Lung (tissue), 12 donors: ENCODE results near the gene SCN3B. TPM values are rescaled to one million over a fixed set of nuclear protein-coding genes. Genes with fewer than 3 reads are reported as not detected.

Experiments
- ATAC-seq: fragments of 200-7000 bp; cut with Tn5 transposase; one replicate; pipeline ENCODE4 v1.9.1; 2020; ENCODE audit warnings: moderate number of reproducible peaks; ENCODE audit not compliant: insufficient read depth, low FRiP score
- DNase-seq, 3 donors: peaks; one replicate each; pipeline ENCODE4 v3.0.0-alpha.2; 2013 to 2017
- H3K27ac ChIP-seq, 2 donors: one replicate each; pipeline ENCODE4 v1.5.1; 2013; ENCODE audit warnings: mild to moderate bottlenecking in 2 of 2, moderate library complexity in 2 of 2, control low read depth in 1 of 2, inconsistent platforms in 1 of 2, low read depth in 1 of 2, low read length in 1 of 2
- H3K27me3 ChIP-seq, 3 donors: one replicate each; pipeline ENCODE4 v1.5.1; 2013; ENCODE audit warnings: low read length in 2 of 3; ENCODE audit not compliant: control insufficient read depth in 3 of 3, insufficient read depth in 3 of 3
- H3K36me3 ChIP-seq, 4 donors: one replicate each; pipeline ENCODE4 v1.5.1; 2013; ENCODE audit warnings: low read length in 4 of 4, mild to moderate bottlenecking in 1 of 4, moderate library complexity in 1 of 4; ENCODE audit not compliant: control insufficient read depth in 4 of 4, insufficient read depth in 4 of 4
- H3K4me1 ChIP-seq, 5 donors: one replicate each; pipeline ENCODE4 v1.5.1; 2013; ENCODE audit warnings: low read length in 5 of 5, mild to moderate bottlenecking in 2 of 5, moderate library complexity in 1 of 5; ENCODE audit not compliant: control insufficient read depth in 5 of 5, insufficient read depth in 5 of 5
- H3K4me3 ChIP-seq: one replicate; pipeline ENCODE4 v1.5.1; 2013; ENCODE audit warnings: mild to moderate bottlenecking, control low read depth, moderate library complexity
- H3K9ac ChIP-seq, 2 donors: one replicate each; pipeline ENCODE4 v1.5.1; 2013; ENCODE audit warnings: low read length in 2 of 2, control low read depth in 1 of 2; ENCODE audit not compliant: insufficient read depth in 1 of 2
- H3K9me3 ChIP-seq, 4 donors: one replicate each; pipeline ENCODE4 v1.5.1; 2013; ENCODE audit warnings: low read length in 3 of 4, mild to moderate bottlenecking in 1 of 4, moderate library complexity in 1 of 4; ENCODE audit not compliant: control insufficient read depth in 4 of 4, insufficient read depth in 3 of 4
- WGBS, 2 donors: extraction: QIAGEN DNeasy Blood & Tissue Kit; methylation state at CpG; one replicate each; pipeline ENCODE4 v1.1.7; 2013; 5-methylcytosine and 5-hydroxymethylcytosine counted together
- polyA plus RNA-seq, 2 donors: library from polyadenylated mRNA; stranded (reverse); fragments of 200-250 nt; gene quantifications; one replicate each; pipeline ENCODE4 v1.2.1, GENCODE V29; 2013
- total RNA-seq, 2 donors: library from RNA; depleted of rRNA in 1 of 2; stranded (reverse); fragments of >200 nt in 1 of 2; gene quantifications; one replicate each; pipeline ENCODE4 v1.2.1, GENCODE V29; 2014 to 2021
- TF ChIP-seq, protein P1 (sequence below): IDR thresholded peaks from 2 replicates; pipeline ENCODE4 v1.5.1; 2012; ENCODE audit warnings: mild to moderate bottlenecking; ENCODE audit errors: control extremely low read depth, extremely low read depth
- donor health status: control.
- donor health status: control.
- donor health status: Bipolar disorder and iron deficiency.
- donor health status: healthy.
- donor health status: DM: yes; HTN: yes; CAD: no.

SCN3B gene
- total and polyA plus RNA-seq, 4 donors = 0.72 to 2.7 (median 1.2) TPM

DNA sequence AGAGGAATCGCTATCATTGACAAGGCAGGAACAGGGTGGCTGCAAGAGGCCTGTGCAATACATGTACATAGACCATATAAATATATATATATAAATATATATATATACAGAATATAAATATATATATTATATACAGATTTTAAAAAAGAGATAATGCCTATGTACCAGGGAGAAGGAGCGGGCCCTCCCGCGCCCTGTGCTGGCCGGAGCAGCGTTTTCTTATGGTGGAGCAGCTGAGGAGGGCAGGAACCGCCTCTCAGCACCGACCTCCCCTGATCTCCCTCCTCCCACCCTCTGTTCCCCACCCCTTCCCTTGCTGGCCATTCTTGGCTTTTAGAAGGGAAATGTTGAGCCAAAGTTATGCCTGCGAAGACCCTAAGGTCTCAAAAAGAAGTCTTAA, 31.8 kb downstream of the SCN3B start:
- TF ChIP-seq, protein P1, sequence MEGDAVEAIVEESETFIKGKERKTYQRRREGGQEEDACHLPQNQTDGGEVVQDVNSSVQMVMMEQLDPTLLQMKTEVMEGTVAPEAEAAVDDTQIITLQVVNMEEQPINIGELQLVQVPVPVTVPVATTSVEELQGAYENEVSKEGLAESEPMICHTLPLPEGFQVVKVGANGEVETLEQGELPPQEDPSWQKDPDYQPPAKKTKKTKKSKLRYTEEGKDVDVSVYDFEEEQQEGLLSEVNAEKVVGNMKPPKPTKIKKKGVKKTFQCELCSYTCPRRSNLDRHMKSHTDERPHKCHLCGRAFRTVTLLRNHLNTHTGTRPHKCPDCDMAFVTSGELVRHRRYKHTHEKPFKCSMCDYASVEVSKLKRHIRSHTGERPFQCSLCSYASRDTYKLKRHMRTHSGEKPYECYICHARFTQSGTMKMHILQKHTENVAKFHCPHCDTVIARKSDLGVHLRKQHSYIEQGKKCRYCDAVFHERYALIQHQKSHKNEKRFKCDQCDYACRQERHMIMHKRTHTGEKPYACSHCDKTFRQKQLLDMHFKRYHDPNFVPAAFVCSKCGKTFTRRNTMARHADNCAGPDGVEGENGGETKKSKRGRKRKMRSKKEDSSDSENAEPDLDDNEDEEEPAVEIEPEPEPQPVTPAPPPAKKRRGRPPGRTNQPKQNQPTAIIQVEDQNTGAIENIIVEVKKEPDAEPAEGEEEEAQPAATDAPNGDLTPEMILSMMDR = no peak
- H3K4me1 ChIP-seq = no peaks in the 10 kb centered on the region
- H3K36me3 ChIP-seq = peaks cover 0 to 7% (median under 1%) of the 10 kb centered on the region in 4 donors
- 96% methylated on average over 9 of the region's 9 CpGs for WGBS, 2 donors
- no peaks in the 10 kb centered on the region for H3K27me3 ChIP-seq
- DNase-seq (no peak), ATAC-seq (no peak)
- no peak overlapping the region for H3K9ac ChIP-seq
- H3K27ac ChIP-seq = no peak overlapping the region
- no peak overlapping the region for H3K4me3 ChIP-seq
- no peaks in the 10 kb centered on the region for H3K9me3 ChIP-seq

DNA sequence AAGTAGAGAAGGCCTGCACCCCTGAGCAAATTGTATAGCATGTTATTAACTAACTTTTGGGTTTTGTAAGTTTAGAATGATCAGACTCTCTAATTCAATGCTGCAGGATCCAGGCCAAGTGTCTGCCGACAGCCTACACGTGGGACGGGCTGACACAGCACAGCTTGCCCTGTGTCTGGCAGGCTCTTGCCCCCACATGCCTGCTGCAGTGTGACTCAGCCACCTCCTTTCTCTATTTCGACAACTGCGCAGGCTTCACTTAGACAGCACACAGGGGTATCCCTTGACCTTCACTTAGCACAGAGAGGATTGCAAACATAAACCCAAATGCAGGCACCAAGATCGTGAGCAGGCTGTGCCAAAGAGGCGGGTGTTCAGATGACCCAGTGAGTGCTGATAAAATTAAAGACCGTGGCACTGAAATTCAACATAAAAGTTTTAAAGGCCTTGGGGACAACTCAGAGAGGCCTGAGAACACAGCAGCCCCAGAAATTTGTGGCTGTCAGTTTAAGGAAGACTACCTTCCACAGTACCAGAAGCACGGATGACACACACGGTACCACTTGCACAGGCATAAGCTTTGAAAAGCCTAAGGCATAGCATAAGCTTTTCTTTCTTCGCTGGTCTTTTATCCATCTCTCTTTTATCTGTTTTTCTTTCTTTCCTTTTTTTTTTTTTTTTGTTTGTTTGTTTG, 37.8 kb downstream of the SCN3B start:
- peak; percentile 35 to 59 (median 53) for DNase-seq
- peaks cover 2 to 23% (median 8%) of the 10 kb centered on the region in 4 donors for H3K36me3 ChIP-seq
- WGBS, 2 donors = 86 to 92% methylated on average over 11 of the region's 11 CpGs
- H3K9me3 ChIP-seq = no peaks in the 10 kb centered on the region
- H3K4me1 ChIP-seq = peaks cover 0 to 4% (median 0%) of the 10 kb centered on the region in 5 donors
- H3K4me3 ChIP-seq = no peak overlapping the region
- TF ChIP-seq, protein P1 = no peak
- peak overlapping the region in 1 of 2 donors; percentile 64 for H3K27ac ChIP-seq
- no peaks in the 10 kb centered on the region for H3K27me3 ChIP-seq
- peak; percentile 81 for ATAC-seq
- no peak overlapping the region for H3K9ac ChIP-seq

DNA sequence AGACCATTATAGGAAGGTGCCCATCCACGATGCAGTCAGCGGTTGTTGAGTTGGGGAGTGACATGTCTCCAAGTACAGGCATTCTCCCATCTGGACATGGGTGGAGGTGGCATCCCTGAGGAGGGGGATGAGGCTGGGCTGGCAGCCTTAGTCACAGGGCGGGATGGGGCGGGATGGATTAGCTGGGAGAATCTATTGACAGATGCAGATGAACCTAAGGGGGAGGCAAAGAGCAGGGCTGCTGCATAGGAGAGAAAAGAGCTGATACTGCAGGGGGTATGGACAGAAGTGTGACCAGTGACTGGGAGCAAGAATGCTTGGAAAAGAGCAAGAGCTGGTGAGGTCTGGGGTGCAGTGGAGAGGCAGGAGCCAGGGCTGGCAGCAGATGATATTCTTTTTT, 42.7 kb downstream of the SCN3B start:
- H3K9me3 ChIP-seq = no peaks in the 10 kb centered on the region
- no peak overlapping the region for H3K9ac ChIP-seq
- no peak overlapping the region for H3K4me3 ChIP-seq
- TF ChIP-seq, protein P1 = no peak
- WGBS, 2 donors = 93 to 95% methylated on average over 4 of the region's 4 CpGs
- peaks cover 0 to 4% (median 0%) of the 10 kb centered on the region in 5 donors for H3K4me1 ChIP-seq
- no peak for ATAC-seq
- H3K27ac ChIP-seq = no peak overlapping the region
- DNase-seq = no peak
- H3K27me3 ChIP-seq = no peaks in the 10 kb centered on the region
- H3K36me3 ChIP-seq = peaks cover 2 to 23% (median 8%) of the 10 kb centered on the region in 4 donors
